Endodermal cell (in vitro differentiated cells): ENCODE results near the gene MBP. TPM values are rescaled to one million over a fixed set of nuclear protein-coding genes. Genes with fewer than 3 reads are reported as not detected.

Source experiments
- DNase-seq: peaks from one replicate; pipeline ENCODE4 v3.0.0-alpha.2; 2017
- H3K27ac ChIP-seq: 2 replicates; pipeline ENCODE4 v1.5.1; 2013; ENCODE audit warnings: mild to moderate bottlenecking, low read depth, low read length, moderate library complexity
- H3K27me3 ChIP-seq: 2 replicates; pipeline ENCODE4 v1.6.1; 2013; ENCODE audit warnings: mild to moderate bottlenecking, low read length, moderate library complexity; ENCODE audit not compliant: insufficient read depth, control insufficient read depth, poor library complexity, severe bottlenecking
- H3K36me3 ChIP-seq: 2 replicates; pipeline ENCODE4 v1.7.0; 2013; ENCODE audit warnings: mild to moderate bottlenecking, low read length, moderate library complexity; ENCODE audit not compliant: control insufficient read depth, insufficient read depth
- H3K4me1 ChIP-seq: one replicate; pipeline ENCODE4 v1.7.0; 2013; ENCODE audit warnings: low read length; ENCODE audit not compliant: control insufficient read depth, insufficient read depth
- H3K4me3 ChIP-seq: 2 replicates; pipeline ENCODE4 v1.5.1; 2013; ENCODE audit warnings: mild to moderate bottlenecking, low read length, moderate library complexity
- H3K9ac ChIP-seq: 2 replicates; pipeline ENCODE4 v1.6.1; 2013; ENCODE audit warnings: mild to moderate bottlenecking, low read length, moderate library complexity; ENCODE audit not compliant: poor library complexity, severe bottlenecking; ENCODE audit errors: extremely low read depth
- H3K9me3 ChIP-seq: 2 replicates; pipeline ENCODE4 v1.6.1; 2013; ENCODE audit warnings: mild to moderate bottlenecking, low read length, moderate library complexity; ENCODE audit not compliant: control insufficient read depth
- H3K27ac Mint-ChIP-seq: 2 replicates; pipeline ENCODE4 v1.8.0; 2020; ENCODE audit warnings: mixed read lengths
- H3K27me3 Mint-ChIP-seq: 2 replicates; pipeline ENCODE4 v1.8.0; 2021; ENCODE audit warnings: mild to moderate bottlenecking, mixed read lengths; ENCODE audit not compliant: insufficient read depth
- H3K36me3 Mint-ChIP-seq: 2 replicates; pipeline ENCODE4 v1.8.0; 2020; ENCODE audit warnings: low read depth, mixed read lengths
- H3K4me1 Mint-ChIP-seq: 2 replicates; pipeline ENCODE4 v1.8.0; 2020; ENCODE audit warnings: mixed read lengths
- H3K4me3 Mint-ChIP-seq: 2 replicates; pipeline ENCODE4 v1.8.0; 2020; ENCODE audit warnings: mild to moderate bottlenecking, moderate library complexity, mixed read lengths
- H3K9me3 Mint-ChIP-seq: 2 replicates; pipeline ENCODE4 v1.8.0; 2020; ENCODE audit warnings: mild to moderate bottlenecking, mixed read lengths
- WGBS, 2 experiments: methylation state at CpG; one replicate each; pipeline versions ENCODE4 v1.1.5 to v1.1.7; 2013; ENCODE audit warnings: missing lambda C conversion rate in 2 of 2, mixed read lengths in 1 of 2; ENCODE audit not compliant: insufficient coverage in 1 of 2, insufficient read length in 1 of 2; 5-methylcytosine and 5-hydroxymethylcytosine counted together
- total RNA-seq, 2 donors: library from RNA; stranded (reverse); fragmentation: NEBNext Ultra II Directional in 1 of 2; extraction: Animal tissue kit (Norgen Biotek cat#: 25700) in 1 of 2; gene quantifications; 2 replicates in 1 of 2; 3 replicates in 1 of 2; pipeline ENCODE4 v1.2.1, GENCODE V29; 2021
- TF ChIP-seq, protein P1 (sequence below): fragments of 200-600 bp; sonication (generic); conservative IDR thresholded peaks from 2 replicates; pipeline ENCODE4 v1.5.0; 2021; ENCODE audit warnings: antibody characterized with exemption, mild to moderate bottlenecking

The MBP gene
- total RNA-seq, 2 donors from 2014 or later, result 16.3 to 19.0 TPM

GRCh38 chr18:77108821-77109647 lies 23.5 kb downstream of the MBP start:
- peaks cover 11% of the 10 kb centered on the region for H3K36me3 Mint-ChIP-seq
- H3K4me1 ChIP-seq, result no peaks in the 10 kb centered on the region
- H3K27ac Mint-ChIP-seq, result no peak overlapping the region
- peaks cover 30% of the 10 kb centered on the region for H3K4me1 Mint-ChIP-seq
- TF ChIP-seq, protein P1, sequence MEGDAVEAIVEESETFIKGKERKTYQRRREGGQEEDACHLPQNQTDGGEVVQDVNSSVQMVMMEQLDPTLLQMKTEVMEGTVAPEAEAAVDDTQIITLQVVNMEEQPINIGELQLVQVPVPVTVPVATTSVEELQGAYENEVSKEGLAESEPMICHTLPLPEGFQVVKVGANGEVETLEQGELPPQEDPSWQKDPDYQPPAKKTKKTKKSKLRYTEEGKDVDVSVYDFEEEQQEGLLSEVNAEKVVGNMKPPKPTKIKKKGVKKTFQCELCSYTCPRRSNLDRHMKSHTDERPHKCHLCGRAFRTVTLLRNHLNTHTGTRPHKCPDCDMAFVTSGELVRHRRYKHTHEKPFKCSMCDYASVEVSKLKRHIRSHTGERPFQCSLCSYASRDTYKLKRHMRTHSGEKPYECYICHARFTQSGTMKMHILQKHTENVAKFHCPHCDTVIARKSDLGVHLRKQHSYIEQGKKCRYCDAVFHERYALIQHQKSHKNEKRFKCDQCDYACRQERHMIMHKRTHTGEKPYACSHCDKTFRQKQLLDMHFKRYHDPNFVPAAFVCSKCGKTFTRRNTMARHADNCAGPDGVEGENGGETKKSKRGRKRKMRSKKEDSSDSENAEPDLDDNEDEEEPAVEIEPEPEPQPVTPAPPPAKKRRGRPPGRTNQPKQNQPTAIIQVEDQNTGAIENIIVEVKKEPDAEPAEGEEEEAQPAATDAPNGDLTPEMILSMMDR, result no peak
- no peaks in the 10 kb centered on the region for H3K9me3 Mint-ChIP-seq
- H3K4me3 Mint-ChIP-seq, result no peak overlapping the region
- no peak overlapping the region for H3K4me3 ChIP-seq
- no peaks in the 10 kb centered on the region for H3K27me3 Mint-ChIP-seq
- no peaks in the 10 kb centered on the region for H3K27me3 ChIP-seq
- no peaks in the 10 kb centered on the region for H3K36me3 ChIP-seq
- H3K9me3 ChIP-seq, result no peaks in the 10 kb centered on the region
- no peak for DNase-seq
- WGBS, 2 experiments, result 89 to 96% methylated on average over 3 to 7 of the region's 7 CpGs
- H3K9ac ChIP-seq, result no peak overlapping the region
- H3K27ac ChIP-seq, result no peak overlapping the region

- Histone ChIP-seq H3K27ac (no peak overlapping the region), H3K9ac (no peak overlapping the region), H3K4me1 (no peaks in the 10 kb centered on the region), H3K9me3 (no peaks in the 10 kb centered on the region), H3K4me3 (no peak overlapping the region), H3K27me3 (no peaks in the 10 kb centered on the region), H3K36me3 (no peaks in the 10 kb centered on the region)
- TF ChIP-seq, protein P1, result no peak
- DNase-seq, result no peak
- peaks cover 14% of the 10 kb centered on the region for H3K36me3 Mint-ChIP-seq
- no peaks in the 10 kb centered on the region for H3K9me3 Mint-ChIP-seq
- H3K27me3 Mint-ChIP-seq, result no peaks in the 10 kb centered on the region
- H3K27ac Mint-ChIP-seq, result no peak overlapping the region
- H3K4me1 Mint-ChIP-seq, result peaks cover 21% of the 10 kb centered on the region
- WGBS, 2 experiments, result 84 to 87% methylated on average over 12 to 13 of the region's 13 CpGs
- H3K4me3 Mint-ChIP-seq, result no peak overlapping the region
Measured at GRCh38 chr18:77108001-77108692, 24.4 kb downstream of the MBP start.

- Mint-ChIP-seq H3K9me3 (no peaks in the 10 kb centered on the region), H3K4me1 (peaks cover 21% of the 10 kb centered on the region), H3K27me3 (no peaks in the 10 kb centered on the region), H3K36me3 (peaks cover 10% of the 10 kb centered on the region), H3K27ac (no peak overlapping the region), H3K4me3 (no peak overlapping the region)
- TF ChIP-seq, protein P1, result no peak
- H3K4me1 ChIP-seq, result no peaks in the 10 kb centered on the region
- H3K9ac ChIP-seq, result no peak overlapping the region
- no peak for DNase-seq
- no peaks in the 10 kb centered on the region for H3K36me3 ChIP-seq
- no peaks in the 10 kb centered on the region for H3K9me3 ChIP-seq
- no peaks in the 10 kb centered on the region for H3K27me3 ChIP-seq
- H3K27ac ChIP-seq, result no peak overlapping the region
- WGBS, 2 experiments, result 86 to 93% methylated on average over 5 of the region's 5 CpGs
- H3K4me3 ChIP-seq, result no peak overlapping the region
Measured at GRCh38 chr18:77107292-77107691, 25.3 kb downstream of the MBP start.
